Gastroesophageal sphincter (tissue), 3 donors: ENCODE data around the gene ZNF318.

Experiments used
- CTCF ChIP-seq, 4 experiments: fragments of 200-600 bp in 2 of 4; fragments of 450-650 bp in 2 of 4; sonication (generic) in 1 of 4; IDR thresholded peaks; one replicate each; pipeline ENCODE4 v1.5.1; 2017 to 2019; ENCODE audit warnings: antibody characterized with exemption in 4 of 4, mild to moderate bottlenecking in 2 of 4, moderate library complexity in 2 of 4
- EP300 ChIP-seq: sonication (generic); formaldehyde crosslinking; IDR thresholded peaks from one replicate; pipeline ENCODE4 v1.6.1; 2017; ENCODE audit warnings: antibody characterized with exemption, mild to moderate bottlenecking
- POLR2A ChIP-seq, 2 donors: fragments of 450-650 bp; IDR thresholded peaks; one replicate each; pipeline ENCODE4 v1.6.1; 2017; ENCODE audit warnings: antibody characterized with exemption in 2 of 2, mild to moderate bottlenecking in 2 of 2, moderate library complexity in 1 of 2

- TF ChIP-seq CTCF (IDR thresholded peaks at IDR 0.05) (no peak), EP300 (no peak), POLR2A (IDR thresholded peaks at IDR 0.05) (no peak)
Measured at GRCh38 chr6:43355862-43356590, 13.4 kb downstream of the ZNF318 start.
